ENCODE measurements around the gene CACNA2D4. TPM values are rescaled to one million over a fixed set of nuclear protein-coding genes. Genes with fewer than 3 reads are reported as not detected.

CACNA2D4 gene
- total and polyA plus RNA-seq, 2 donors (not counting 3 experiments of a cell fraction or from before 2014, with no cell fraction given): 0.58 to 0.73 TPM

DNA sequence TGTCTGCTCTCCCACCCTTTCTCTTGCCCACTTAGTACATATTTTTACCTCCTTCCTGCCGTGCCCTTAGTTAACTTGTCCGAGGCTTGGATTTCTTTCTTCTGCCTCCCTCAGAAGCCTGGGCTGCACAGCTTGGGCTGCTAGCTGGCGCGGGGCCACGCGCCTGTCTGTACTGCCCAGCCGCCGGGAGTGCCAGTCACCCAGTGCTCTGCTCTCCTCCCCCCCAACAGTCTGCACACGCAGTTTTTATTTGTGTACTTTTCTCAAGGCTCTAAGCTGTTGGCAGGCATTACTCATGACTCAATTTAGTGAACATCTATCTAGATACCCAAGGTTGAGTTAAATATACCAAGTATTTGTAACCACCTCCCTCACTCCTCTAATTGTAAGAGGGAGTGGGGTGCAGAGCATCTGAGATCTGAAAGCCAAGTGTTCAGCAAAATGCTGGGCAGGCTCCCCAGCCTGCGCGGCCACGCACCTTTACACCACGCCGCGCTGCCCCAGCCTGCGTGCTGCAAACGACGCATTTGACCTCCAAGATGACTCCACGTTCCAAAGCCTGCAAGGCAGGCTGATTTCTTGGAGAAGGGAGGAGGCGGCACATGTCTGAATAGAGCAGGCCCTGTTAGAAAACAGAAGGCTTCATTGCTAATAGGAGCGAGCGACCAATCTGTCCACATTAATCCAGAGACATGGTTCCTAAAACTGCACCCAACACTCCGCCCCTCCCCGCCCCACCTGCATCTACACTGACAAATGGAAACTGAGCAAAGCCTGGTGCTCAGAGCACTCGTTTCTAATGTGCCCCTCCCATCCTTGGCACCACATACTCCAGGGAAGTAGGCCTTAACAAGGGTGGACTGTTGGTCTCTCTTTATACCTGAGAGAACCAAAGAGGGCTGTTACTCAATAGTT is 18.2 kb upstream of the CACNA2D4 start:
- H3K9ac ChIP-seq (replicated peaks; ENCODE audit: extremely low read depth, insufficient read depth, low read length): no peak overlapping the region
- DNase-seq (ENCODE audit: low read depth, low spot score) (peak; percentile 20), FAIRE-seq (no peak)
- CTCF ChIA-PET: interaction anchor here (1.7 kb wide), 1 partner anchor 284 kb away, joined by 4 read pairs; no protein-coding TSS in a partner anchor
- no peaks in the 10 kb centered on the region for H3K4me1 ChIP-seq (ENCODE audit: control insufficient read depth, extremely low read depth, insufficient read depth, low read length)
- H3K27ac ChIP-seq (ENCODE audit: insufficient read depth, low read depth, low read length): no peak overlapping the region
- H3K79me2 ChIP-seq (ENCODE audit: control insufficient read depth, insufficient read depth, low read length): no peaks in the 10 kb centered on the region
- H3K9me3 ChIP-seq (replicated peaks; ENCODE audit: control insufficient read depth, insufficient read depth, low read length): no peaks in the 10 kb centered on the region
- dilution Hi-C loops (cut with MboI; ENCODE audit: extremely low pct_ligation_motif_present, low sequenced_read_pairs) (loop anchor here (25.0 kb wide), 1 partner anchor 299 kb away; the partner anchor contains the start of gene WNT5B), intact Hi-C loops (cut with micrococcal nuclease) (no loop called here)
- H4K20me1 ChIP-seq (replicated peaks; ENCODE audit: control insufficient read depth, extremely low read depth, insufficient read depth, low read length): no peaks in the 10 kb centered on the region
- no TSS peak for BruUV-seq (replicated peaks)
- no peak overlapping the region for H2AFZ ChIP-seq (ENCODE audit: low read depth, low read length)
- H3K4me3 ChIP-seq (replicated peaks in 1 of 3; ENCODE audit: insufficient read depth in 1 of 3, low read depth in 1 of 3, low read length in 3 of 3): no peak overlapping the region
- POLR2A ChIA-PET: interaction anchor here (0.6 kb wide), 1 partner anchor 60 kb away, joined by 3 read pairs; no protein-coding TSS in a partner anchor
- H3K4me2 ChIP-seq (ENCODE audit: insufficient read depth, low read length): no peak overlapping the region
- no peaks in the 10 kb centered on the region for H3K36me3 ChIP-seq (ENCODE audit: control insufficient read depth in 2 of 2, extremely low read depth in 1 of 2, insufficient read depth in 2 of 2, low read length in 2 of 2)
- TF ChIP-seq CTCF (IDR thresholded peaks at IDR 0.05; ENCODE audit: extremely low read depth in 1 of 2, insufficient read depth in 1 of 2, low read depth in 1 of 2, low read length in 2 of 2): no peak
- no peak for TF ChIP-seq EZH2 (IDR thresholded peaks at IDR 0.05; ENCODE audit: borderline replicate concordance, low read depth, low read length, severe bottlenecking)
- TF ChIP-seq, protein P1, sequence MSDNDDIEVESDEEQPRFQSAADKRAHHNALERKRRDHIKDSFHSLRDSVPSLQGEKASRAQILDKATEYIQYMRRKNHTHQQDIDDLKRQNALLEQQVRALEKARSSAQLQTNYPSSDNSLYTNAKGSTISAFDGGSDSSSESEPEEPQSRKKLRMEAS (IDR thresholded peaks at IDR 0.05; ENCODE audit: insufficient read depth, insufficient read length): no peak
- no peak for TF ChIP-seq POLR2A (IDR thresholded peaks at IDR 0.05; ENCODE audit: low read depth, low read length)
- no peak for TF ChIP-seq JUN (IDR thresholded peaks at IDR 0.05; ENCODE audit: borderline replicate concordance, insufficient read depth, insufficient read length, low read depth)
- no peak for TF ChIP-seq POLR2AphosphoS5 (IDR thresholded peaks at IDR 0.05; ENCODE audit: insufficient read depth, low read depth, low read length)
- no peak for TF ChIP-seq FOS (IDR thresholded peaks at IDR 0.05; ENCODE audit: borderline replicate concordance, insufficient read depth, low read length)
- no peak for TF ChIP-seq MYC (IDR thresholded peaks at IDR 0.05; ENCODE audit: low read depth, low read length)
- H3K27me3 ChIP-seq (ENCODE audit: control insufficient read depth in 2 of 2, insufficient read depth in 2 of 2, low read length in 2 of 2): no peaks in the 10 kb centered on the region
- H3K9me1 ChIP-seq (replicated peaks; ENCODE audit: control insufficient read depth, extremely low read depth, insufficient read depth, low read length): no peaks in the 10 kb centered on the region

Data from endothelial cell of umbilical vein (primary cell).